SK-N-SH (cell line): Measurements from ENCODE around the gene NR2E3. TPM values are rescaled to one million over a fixed set of nuclear protein-coding genes. Genes with fewer than 3 reads are reported as not detected.

Experiments used
- CTCF ChIA-PET: fragments of 300-600, 350-600 bp; formaldehyde crosslinking; extraction: SDS; loops from one replicate; lab custom pipeline; 2021; lab: Yijun Ruan, JAX
- POLR2A ChIA-PET: fragments of 350-600 bp; sonication (Branson Sonifier 250); formaldehyde crosslinking; extraction: SDS; loops from one replicate; lab custom pipeline; 2020; ENCODE audit warnings: antibody characterized with exemption, inconsistent platforms; lab: Yijun Ruan, JAX
- DNase-seq: peaks from one replicate; pipeline ENCODE4 v3.0.0; 2012
- H2AFZ ChIP-seq: fragments of 200-600 bp; sonication (generic); 2 replicates; pipeline ENCODE4 v1.8.1; 2016; ENCODE audit warnings: antibody characterized with exemption, mild to moderate bottlenecking, low read depth
- H3F3A ChIP-seq: fragments of 200-600 bp; sonication (generic); replicated peaks from 2 replicates; pipeline ENCODE3; 2016; ENCODE audit warnings: antibody characterized with exemption, mild to moderate bottlenecking; ENCODE audit not compliant: insufficient read depth
- H3K27ac ChIP-seq, 2 experiments: fragments of 200-500 bp in 1 of 2; fragments of 200-600 bp in 1 of 2; sonication (Bioruptor generic) in 1 of 2; sonication (generic), shearing (Covaris generic) in 1 of 2; 2 replicates each; pipeline versions ENCODE4 v1.5.1 to v1.6.1; 2014 to 2016; ENCODE audit warnings: low read depth in 2 of 2, inconsistent platforms in 1 of 2, low read length in 1 of 2, mild to moderate bottlenecking in 1 of 2, mixed read lengths in 1 of 2
- H3K27me3 ChIP-seq: fragments of 200-600 bp; sonication (generic), shearing (Covaris generic); 2 replicates; pipeline ENCODE4 v1.6.1; 2016; ENCODE audit warnings: mixed run types; ENCODE audit not compliant: insufficient read depth
- H3K36me3 ChIP-seq, 2 experiments: fragments of 200-500 bp in 1 of 2; fragments of 200-600 bp in 1 of 2; sonication (Bioruptor generic) in 1 of 2; sonication (generic) in 1 of 2; replicated peaks in 1 of 2; 2 replicates each; pipeline versions ENCODE3 to v1.5.1; 2014 to 2016; ENCODE audit warnings: low read length in 1 of 2, mild to moderate bottlenecking in 1 of 2; ENCODE audit not compliant: insufficient read depth in 2 of 2, control insufficient read depth in 1 of 2
- H3K4me1 ChIP-seq, 2 experiments: fragments of 200-500 bp in 1 of 2; fragments of 200-600 bp in 1 of 2; sonication (Bioruptor generic) in 1 of 2; sonication (generic), shearing (Covaris generic) in 1 of 2; 2 replicates each; pipeline versions ENCODE4 v1.5.1 to v1.6.1; 2014 to 2016; ENCODE audit warnings: low read depth in 1 of 2, low read length in 1 of 2, mixed run types in 1 of 2; ENCODE audit not compliant: insufficient read depth in 2 of 2, control insufficient read depth in 1 of 2
- H3K4me2 ChIP-seq: fragments of 200-600 bp; sonication (generic), shearing (Covaris generic); 2 replicates; pipeline ENCODE4 v1.6.1; 2017; ENCODE audit warnings: mixed run types
- H3K4me3 ChIP-seq, 2 experiments: fragments of 200-500 bp in 1 of 2; fragments of 200-600 bp in 1 of 2; sonication (Bioruptor generic) in 1 of 2; sonication (generic), shearing (Covaris generic) in 1 of 2; 2 replicates each; pipeline versions ENCODE4 v1.5.1 to v1.8.1; 2014 to 2016; ENCODE audit warnings: low read depth in 2 of 2, inconsistent platforms in 1 of 2, low read length in 1 of 2, mild to moderate bottlenecking in 1 of 2, mixed read lengths in 1 of 2, moderate library complexity in 1 of 2
- H3K79me2 ChIP-seq: fragments of 200-600 bp; sonication (generic); 2 replicates; pipeline ENCODE4 v1.8.1; 2017; ENCODE audit warnings: mild to moderate bottlenecking; ENCODE audit not compliant: insufficient read depth
- H3K9ac ChIP-seq: fragments of 200-600 bp; sonication (generic); 2 replicates; pipeline ENCODE4 v1.6.1; 2017; ENCODE audit warnings: mixed run types
- H3K9me2 ChIP-seq: fragments of 200-600 bp; sonication (generic); 2 replicates; pipeline ENCODE4 v1.6.1; 2017; ENCODE audit warnings: mixed run types
- H3K9me3 ChIP-seq: fragments of 200-600 bp; sonication (generic); 2 replicates; pipeline ENCODE4 v1.6.1; 2017; ENCODE audit warnings: mixed run types, mild to moderate bottlenecking, moderate library complexity
- H4K20me1 ChIP-seq: fragments of 200-600 bp; sonication (generic); 2 replicates; pipeline ENCODE4 v1.6.1; 2017; ENCODE audit warnings: mild to moderate bottlenecking, mixed run types; ENCODE audit not compliant: insufficient read depth
- JUND ChIP-seq: IDR thresholded peaks from 2 replicates; pipeline ENCODE4 v1.4.0; 2012
- MAX ChIP-seq: IDR thresholded peaks from 2 replicates; pipeline ENCODE4 v1.4.0; 2012; ENCODE audit warnings: low read depth
- NFIC ChIP-seq: IDR thresholded peaks from 2 replicates; pipeline ENCODE4 v1.4.0; 2012; ENCODE audit warnings: borderline replicate concordance
- PBX3 ChIP-seq: IDR thresholded peaks from 2 replicates; pipeline ENCODE4; 2012
- REST ChIP-seq: IDR thresholded peaks from 2 replicates; pipeline ENCODE4 v1.6.1; 2012; ENCODE audit warnings: mild to moderate bottlenecking, low read depth, low read length, moderate library complexity
- SIN3A ChIP-seq: IDR thresholded peaks from 2 replicates; pipeline ENCODE4 v1.6.1; 2012; ENCODE audit warnings: low read depth, mild to moderate bottlenecking, low read length, moderate library complexity, borderline replicate concordance
- TAF1 ChIP-seq: IDR thresholded peaks from 2 replicates; pipeline ENCODE4 v1.6.1; 2012; ENCODE audit warnings: low read depth, mild to moderate bottlenecking, low read length, moderate library complexity, borderline replicate concordance
- USF1 ChIP-seq: IDR thresholded peaks from 2 replicates; pipeline ENCODE4 v1.4.0; 2012; ENCODE audit warnings: low read depth, borderline replicate concordance
- USF2 ChIP-seq: fragments of 150-350 bp; IDR thresholded peaks from 2 replicates; pipeline ENCODE4 v1.6.1; 2017; ENCODE audit warnings: antibody characterized with exemption, low read length, low read depth, borderline replicate concordance
- ZBTB33 ChIP-seq: IDR thresholded peaks from 2 replicates; pipeline ENCODE4 v1.4.0; 2012; ENCODE audit warnings: low read depth, borderline replicate concordance
- WGBS: methylation state at CpG from one replicate; pipeline ENCODE4 v1.1.6; 2017; ENCODE audit warnings: low lambda C conversion rate; 5-methylcytosine and 5-hydroxymethylcytosine counted together
- polyA plus RNA-seq, 3 experiments: library from polyadenylated mRNA; depleted of rRNA; stranded (reverse); fragments of >200 nt; gene quantifications; 2 replicates each; pipeline ENCODE4 v1.2.3, GENCODE V29; 2012

Gene NR2E3
- polyA plus RNA-seq, 1 of the 3 experiments (the other 2 are of a cell fraction) = 0.18 TPM

GRCh38 chr15:71826196-71826595 is 15.8 kb downstream of the NR2E3 start (continued):
- no peak for TF ChIP-seq ZBTB33
- TF ChIP-seq TAF1 = no peak

GRCh38 chr15:71830981-71831380 is 20.6 kb downstream of the NR2E3 start:
- no peak for DNase-seq
- Histone ChIP-seq H3K4me1 (no peaks in the 10 kb centered on the region; a peak in 1 of 4 replicates), H3K9me3 (no peaks in the 10 kb centered on the region), H3K4me3 (no peak overlapping the region), H3K9ac (no peak overlapping the region)
- CTCF ChIA-PET = interaction anchor here (1.6 kb wide), 1 partner anchor 28 kb away, joined by 3 read pairs; no protein-coding TSS in a partner anchor
- TF ChIP-seq NFIC (no peak), USF1 (no peak), MAX (no peak), USF2 (no peak), ZBTB33 (no peak), SIN3A (no peak), REST (no peak), PBX3 (no peak), JUND (no peak)
- TF ChIP-seq, all 33 proteins: peak for 0
- H2AFZ ChIP-seq = no peak overlapping the region
- no peak overlapping the region for H3K27ac ChIP-seq
- no peak overlapping the region for H3K4me2 ChIP-seq
- no peaks in the 10 kb centered on the region for H3K79me2 ChIP-seq
- POLR2A ChIA-PET = no interaction called here
- WGBS = 81% methylated on average over 2 of the region's 2 CpGs
- peaks cover 41 to 49% of the 10 kb centered on the region in 2 experiments for H3K36me3 ChIP-seq
- no peaks in the 10 kb centered on the region for H3K9me2 ChIP-seq
- H4K20me1 ChIP-seq = no peaks in the 10 kb centered on the region
- H3F3A ChIP-seq = no peaks in the 10 kb centered on the region
- no peaks in the 10 kb centered on the region for H3K27me3 ChIP-seq
